Hematopoietic multipotent progenitor cell treated with erythropoietin and hydrocortisone succinate and interleukin-3 and kit ligand, for 15 days (in vitro differentiated cells): ENCODE data around the gene TP53BP2.
A peak's percentile ranks its signal among the peaks of the same experiment; 100 is the strongest.
"Not testable (repeated sequence)": the region's sequence is repeated elsewhere in the genome, so short reads cannot be mapped to it uniquely, and the experiment has no call there.

Experiments used
- DNase-seq: peaks from one replicate; pipeline ENCODE4 v3.0.0-alpha.2; 2015; ENCODE audit warnings: low spot score

The TP53BP2 gene, protein sequence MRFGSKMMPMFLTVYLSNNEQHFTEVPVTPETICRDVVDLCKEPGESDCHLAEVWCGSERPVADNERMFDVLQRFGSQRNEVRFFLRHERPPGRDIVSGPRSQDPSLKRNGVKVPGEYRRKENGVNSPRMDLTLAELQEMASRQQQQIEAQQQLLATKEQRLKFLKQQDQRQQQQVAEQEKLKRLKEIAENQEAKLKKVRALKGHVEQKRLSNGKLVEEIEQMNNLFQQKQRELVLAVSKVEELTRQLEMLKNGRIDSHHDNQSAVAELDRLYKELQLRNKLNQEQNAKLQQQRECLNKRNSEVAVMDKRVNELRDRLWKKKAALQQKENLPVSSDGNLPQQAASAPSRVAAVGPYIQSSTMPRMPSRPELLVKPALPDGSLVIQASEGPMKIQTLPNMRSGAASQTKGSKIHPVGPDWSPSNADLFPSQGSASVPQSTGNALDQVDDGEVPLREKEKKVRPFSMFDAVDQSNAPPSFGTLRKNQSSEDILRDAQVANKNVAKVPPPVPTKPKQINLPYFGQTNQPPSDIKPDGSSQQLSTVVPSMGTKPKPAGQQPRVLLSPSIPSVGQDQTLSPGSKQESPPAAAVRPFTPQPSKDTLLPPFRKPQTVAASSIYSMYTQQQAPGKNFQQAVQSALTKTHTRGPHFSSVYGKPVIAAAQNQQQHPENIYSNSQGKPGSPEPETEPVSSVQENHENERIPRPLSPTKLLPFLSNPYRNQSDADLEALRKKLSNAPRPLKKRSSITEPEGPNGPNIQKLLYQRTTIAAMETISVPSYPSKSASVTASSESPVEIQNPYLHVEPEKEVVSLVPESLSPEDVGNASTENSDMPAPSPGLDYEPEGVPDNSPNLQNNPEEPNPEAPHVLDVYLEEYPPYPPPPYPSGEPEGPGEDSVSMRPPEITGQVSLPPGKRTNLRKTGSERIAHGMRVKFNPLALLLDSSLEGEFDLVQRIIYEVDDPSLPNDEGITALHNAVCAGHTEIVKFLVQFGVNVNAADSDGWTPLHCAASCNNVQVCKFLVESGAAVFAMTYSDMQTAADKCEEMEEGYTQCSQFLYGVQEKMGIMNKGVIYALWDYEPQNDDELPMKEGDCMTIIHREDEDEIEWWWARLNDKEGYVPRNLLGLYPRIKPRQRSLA

DNA sequence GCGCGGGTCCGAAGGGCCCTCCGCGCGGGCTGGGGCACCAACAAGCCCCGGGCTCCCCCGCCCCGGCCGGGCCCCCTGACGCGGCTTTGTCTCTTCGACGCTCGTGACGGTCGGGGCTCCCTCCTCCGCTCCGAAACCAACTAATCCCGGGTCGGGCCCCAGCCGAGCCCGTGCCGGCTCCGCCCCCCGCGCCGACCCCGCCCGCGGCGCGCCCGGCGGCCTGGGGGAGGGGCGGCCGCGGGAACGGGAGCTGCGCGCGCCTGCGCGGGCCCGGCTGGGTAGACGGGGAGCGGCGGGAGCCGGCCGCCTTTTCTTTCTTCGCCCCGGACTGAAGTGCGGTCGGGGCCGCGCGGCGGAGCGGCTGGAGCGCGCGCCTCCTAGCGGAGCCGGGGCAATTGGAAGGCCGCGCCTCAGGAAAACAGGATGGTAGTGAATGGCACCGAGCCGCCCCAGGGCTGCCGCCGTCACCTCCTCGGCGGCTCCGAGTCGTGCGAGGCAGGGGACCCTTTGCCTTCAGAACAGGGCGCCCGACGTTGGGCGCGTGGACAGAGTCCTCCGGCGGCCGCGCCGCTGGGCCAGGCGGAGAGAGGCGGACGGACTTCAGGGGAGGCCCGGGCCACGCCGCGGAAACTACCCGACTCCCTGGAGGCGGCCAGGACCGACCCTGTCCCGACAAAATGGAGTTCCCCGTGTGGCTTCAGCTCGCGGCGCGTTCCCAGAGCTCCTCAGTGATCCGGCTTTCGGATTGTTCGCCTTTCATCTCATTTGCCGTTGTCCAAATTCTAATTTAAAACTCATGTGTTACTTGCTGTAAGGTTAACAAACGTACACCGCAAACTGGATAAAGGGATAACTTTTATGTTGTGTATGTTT is at the start of gene TP53BP2:
TP53BP2 (minus strand) TSS at position 138 of the 873 bp plus-strand sequence. CDS start 267 bp downstream, outside the sequence.
- DNase-seq, result peak; percentile 89

DNA sequence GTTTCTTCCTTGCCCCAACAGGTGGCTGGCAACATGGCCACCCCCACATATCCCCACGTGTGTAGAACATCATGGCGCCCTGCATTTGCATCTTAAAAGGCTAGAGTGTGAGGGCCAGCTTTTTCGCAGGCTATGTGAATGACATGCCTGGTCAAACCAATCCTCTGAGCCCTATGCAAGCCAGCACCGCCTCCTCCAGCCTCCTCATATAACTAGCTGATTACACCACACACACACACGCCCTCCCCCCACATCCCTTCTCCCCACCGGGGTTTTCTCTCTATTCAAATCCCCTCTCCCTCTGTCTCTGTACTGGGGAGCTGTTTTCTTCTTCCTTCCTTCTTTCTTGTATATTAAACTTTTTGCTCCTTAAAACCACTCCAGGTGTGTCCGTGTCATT is 44.7 kb upstream of the TP53BP2 start:
- not testable (repeated sequence) for DNase-seq

DNA sequence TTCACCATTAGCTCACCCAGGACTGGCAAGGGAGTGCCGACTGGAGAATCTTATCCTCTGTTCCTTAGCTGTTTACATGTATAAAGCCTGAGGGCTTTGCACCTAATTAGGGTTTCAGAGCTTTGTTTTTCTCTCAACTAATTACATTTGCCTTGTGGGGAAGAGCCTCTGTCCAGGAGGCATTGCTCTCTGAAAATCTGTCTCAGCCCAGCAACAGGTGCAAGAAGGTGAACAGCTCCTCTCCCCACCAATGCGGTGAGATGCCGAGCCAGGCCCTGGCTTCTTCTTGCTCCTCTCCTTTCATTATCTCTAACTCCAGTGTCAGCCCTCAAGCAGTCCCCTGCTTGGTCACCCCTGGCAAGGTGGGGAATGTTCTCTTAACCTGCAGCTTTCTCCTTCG is 43.6 kb upstream of the TP53BP2 start:
- not testable (repeated sequence) for DNase-seq

DNA sequence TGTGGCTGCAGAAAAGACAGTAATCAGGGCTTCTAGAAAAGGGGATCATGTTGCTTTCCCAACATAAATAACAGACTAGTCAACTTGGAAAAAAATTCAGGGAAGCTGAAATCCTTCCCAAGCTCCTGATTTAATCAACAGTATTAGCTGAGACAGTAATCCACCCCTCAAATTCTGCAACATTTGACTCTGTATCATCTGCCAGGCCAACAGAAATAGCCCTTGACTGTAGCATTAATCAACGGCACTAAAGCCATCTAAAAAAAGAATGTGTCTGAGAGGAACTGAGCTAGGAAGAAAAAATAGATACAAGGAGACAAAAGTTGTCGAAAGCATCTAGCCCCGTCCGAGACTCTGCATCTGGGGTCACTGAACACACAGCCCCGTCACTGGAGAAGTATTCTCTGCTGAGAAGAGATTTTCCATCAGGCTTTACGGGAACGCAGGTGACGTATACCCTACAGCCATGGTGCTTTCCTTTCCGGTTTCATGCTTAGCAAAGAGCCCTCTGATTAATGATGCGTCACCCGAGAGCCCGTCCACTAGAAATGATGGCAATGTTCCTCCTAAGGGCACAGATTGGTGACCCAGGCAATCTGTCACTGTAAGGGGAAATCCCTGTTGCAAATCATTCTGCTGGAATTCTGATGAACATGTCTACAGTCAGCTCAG is 42.1 kb upstream of the TP53BP2 start:
- no peak for DNase-seq

DNA sequence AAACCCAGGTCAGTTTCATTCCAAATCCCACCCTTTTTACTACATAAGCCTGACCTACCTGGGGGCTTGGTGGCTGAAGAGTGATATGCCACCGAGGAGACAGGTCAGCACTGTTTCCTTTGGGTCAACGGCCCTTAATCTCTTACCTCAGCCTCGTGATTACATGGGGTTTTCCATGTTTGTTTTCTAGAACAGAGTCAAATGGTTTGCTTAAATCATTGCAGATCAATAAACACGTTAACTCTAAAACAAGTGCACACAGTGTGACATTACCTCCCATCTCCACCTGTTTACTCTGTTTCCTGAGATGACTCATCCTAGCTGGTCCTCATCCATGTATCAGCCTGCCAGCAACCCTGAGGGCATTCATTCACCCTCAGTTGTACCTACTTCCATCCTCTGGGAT is 40.8 kb upstream of the TP53BP2 start:
- no peak for DNase-seq

DNA sequence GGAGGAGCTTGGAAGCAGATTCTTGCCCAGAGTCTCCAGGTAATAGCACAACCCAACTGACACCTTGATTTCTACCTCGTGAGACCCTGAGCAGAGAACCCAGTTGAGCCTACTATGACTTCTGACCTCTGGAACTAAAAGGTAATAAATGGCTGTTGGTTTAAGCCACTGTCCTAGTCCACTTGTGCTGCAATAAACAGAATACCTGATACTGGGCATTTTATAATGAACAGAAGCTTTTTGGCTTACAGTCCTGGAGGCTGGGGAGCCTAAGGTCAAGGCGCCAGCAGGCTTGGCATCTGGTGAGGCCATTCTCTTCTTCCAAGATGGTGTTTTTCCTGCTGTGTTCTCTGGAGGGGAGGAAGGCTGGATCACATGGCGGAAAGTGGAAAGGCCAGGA is 39.9 kb upstream of the TP53BP2 start:
- DNase-seq, result no peak

DNA sequence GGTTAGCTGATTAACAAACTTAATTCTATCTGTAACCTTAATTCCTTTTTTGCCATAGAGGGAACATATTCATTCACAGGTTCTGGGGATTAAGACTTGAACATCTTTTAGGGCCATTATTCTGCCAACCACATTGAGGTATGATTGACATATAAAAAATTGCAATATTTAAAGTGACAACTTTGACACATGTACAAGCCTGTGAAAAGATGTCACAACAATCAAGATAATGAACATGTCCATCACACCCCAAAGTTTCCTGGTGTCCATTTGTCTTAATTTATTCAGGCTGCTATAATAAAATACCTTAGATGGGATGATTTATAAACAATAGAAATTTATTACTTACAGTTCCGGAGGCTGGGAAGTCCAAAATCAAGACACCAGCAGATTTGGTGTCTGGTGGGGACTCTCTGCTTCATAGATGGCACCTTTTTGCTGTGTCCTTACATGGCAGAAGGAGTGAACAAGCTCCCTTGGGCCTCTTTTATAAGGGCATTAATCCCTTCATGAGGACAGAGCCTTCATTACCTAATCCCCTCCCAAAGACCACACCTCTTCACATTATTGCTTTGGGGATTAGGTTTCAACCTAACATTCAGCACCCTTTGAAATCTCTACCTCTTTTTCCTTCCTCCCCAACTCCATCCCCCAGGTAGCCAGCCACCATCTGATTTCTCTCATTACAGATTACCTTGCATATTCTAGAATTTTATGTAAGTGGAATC is 33.0 kb upstream of the TP53BP2 start:
- DNase-seq, result no peak

DNA sequence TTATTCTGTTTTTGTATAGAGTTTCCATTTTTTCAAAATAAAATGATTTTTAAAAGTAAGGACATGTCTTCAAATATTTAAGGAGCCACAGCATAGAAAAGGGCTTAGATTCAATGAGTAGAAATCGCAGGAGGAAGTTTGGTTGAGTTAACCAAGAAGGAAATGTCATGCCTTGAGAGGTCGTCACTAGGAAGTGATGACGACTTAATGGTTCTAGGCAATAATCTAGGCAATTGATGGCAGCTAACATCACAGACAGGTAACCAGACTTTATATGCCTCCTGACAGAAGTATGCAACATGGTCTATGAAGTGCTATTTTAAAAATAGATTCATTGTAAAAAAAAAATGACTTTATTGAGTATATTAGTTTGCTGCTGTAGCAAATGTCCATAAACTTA is 32.1 kb upstream of the TP53BP2 start:
- DNase-seq, result no peak

DNA sequence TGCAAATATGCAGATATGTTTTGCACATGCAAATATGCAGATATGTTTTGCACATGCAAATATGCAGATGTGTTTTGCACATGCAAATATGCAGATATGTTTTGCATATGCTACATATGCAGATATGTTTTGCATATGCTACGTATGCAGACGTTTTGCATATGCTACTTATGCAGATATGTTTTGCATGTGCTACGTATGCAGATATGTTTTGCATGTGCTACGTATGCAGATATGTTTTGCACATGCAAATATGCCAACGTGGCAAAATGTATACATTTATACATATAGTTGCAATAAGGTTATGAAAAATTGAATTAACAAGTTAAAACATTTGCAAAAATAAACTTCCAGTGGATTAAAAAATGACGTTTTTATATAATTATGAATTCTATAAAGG is 30.8 kb upstream of the TP53BP2 start:
- DNase-seq, result no peak

DNA sequence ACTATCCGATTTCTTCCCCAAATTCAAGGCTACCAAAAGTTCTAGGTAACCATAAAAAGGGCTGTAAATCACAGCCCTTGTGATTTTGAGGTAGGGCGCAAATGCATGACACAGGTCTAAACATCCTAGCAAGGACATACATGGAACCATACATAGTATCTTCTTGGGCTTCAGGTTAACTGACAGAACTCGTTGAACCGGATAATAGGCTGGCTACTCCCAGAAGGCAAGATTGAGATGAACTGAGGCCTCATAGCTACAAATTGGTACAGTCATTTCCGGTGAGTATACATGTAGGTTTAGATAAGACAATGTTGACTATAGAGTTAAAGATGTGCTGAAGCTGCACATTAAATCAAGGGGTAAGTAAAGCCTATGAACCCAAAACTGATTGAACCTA is 27.3 kb upstream of the TP53BP2 start:
- DNase-seq, result no peak

DNA sequence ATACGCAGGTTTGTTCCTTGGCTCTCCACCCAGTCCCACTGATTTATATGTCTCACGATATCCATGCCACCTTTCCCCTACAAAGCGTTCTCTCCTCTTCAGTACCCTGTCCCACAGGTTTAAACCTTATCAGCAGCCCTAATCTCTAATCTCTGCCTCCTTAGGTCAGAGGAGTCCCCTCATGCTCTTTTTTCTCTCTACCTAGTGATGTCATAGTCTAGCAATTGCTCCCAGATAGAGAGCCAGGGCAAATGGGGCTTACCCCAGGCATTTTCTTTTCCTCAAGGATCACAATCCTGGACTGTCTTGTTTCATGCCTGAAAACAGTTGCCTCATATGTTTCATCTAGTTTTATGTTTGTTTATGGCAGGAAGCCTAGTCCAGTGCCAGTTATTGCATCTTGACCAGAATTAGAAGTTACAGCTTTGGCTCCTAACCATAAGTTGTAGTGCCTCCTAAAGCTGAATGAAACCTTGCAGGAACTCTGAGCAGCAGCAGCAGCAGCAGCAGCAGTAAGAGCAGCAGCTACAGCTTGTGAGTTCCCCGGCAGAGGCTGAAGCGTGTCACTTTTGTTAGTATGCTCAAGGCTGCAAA is 26.7 kb upstream of the TP53BP2 start:
- DNase-seq, result no peak

DNA sequence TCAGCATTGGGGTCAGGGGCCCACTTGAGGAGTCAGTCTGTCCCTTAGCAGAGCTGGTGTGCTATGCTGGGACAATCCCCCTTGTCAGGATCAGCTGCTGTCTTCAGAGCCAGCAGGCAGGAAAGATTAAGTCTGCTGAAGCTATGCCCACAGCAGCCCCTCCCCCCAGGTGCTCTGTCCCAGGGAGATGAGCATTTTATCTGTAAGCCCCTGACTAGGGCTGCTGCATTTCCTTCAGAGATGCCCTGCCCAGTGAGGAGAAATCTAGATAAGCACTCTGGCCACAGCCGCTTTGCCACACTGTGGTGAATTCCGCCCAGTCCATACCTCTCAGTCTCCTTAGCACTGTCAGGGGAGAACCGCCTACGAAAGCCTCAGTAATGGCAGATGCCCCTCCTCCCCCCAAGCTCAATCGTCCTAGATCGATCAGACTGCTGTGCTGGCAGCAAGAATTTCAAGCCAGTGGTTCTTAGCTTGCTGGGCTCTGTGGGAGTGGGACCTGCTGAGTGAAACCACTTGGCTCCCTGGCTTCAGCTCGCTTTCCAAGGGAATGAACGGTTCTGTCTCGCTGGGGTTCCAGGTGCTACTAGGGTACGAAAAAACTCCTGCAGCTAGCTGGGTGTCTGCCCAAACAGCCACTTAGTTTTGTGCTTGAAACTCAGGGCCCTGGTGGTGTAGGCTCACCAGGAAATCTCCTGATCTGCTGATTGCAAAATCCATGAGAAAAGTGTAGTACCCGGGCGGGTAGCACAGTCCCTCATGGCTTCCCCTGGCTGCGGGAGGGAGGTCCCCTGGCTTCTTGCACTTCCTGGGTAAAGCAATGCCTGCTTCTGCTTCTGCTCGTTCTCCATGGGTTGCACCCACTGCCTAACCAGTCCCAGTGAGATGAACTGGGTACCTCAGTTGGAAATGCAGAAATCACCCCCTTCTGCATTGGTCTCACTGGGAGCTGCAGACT is 25.1 kb upstream of the TP53BP2 start:
- DNase-seq, result peak; percentile 80

DNA sequence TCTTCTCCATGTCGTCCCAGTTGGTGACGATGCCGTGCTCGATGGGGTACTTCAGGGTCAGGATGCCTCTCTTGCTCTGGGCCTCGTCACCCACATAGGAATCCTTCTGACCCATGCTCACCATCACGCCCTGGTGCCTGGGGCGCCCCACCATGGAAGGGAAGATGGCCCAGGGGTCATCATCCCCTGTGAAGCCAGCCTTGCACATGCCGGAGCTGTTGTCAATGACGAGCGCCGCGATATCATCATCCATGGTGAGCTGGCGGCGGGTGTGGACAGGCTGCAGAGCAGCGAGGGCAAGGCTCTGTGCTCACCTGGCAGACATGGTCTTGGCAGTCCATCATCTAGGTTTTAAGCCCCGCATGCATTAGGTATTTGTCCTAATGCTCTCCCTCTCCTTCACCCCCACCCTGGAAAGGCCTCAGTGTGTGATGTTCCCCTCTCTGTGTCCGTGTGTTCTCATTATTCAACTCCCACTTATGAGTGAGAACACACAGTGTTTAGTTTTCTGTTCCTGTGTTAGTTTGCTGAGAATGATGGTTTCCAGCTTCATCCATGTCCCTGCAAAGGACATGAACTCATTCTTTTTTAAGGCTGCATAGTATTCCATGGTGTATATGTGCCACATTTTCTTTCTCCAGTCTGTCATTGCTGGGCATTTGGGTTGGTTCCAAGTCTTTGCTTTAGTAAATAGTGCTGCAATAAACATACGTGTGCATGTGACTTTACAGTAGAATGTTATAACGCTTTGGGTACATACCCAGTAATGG is 19.0 kb upstream of the TP53BP2 start:
- not testable (repeated sequence) for DNase-seq

DNA sequence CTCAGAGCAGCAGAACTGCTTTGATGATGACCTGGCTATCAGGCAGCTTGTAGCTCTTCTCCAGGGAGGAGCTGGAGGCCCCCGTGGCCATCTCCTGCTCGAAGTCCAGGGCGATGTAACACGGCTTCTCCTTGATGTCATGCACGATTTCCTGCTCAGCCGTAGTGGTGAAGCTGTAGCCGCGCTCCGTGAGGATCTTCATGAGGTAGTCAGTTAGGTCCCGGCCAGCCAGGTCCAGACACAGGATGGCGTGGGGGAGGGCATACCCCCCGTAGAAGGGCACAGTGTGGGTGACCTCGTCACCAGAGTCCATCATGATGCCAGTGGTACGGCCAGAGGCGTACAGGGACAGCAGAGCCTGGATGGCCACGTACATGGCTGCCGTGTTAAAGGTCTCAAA is 18.3 kb upstream of the TP53BP2 start:
- no peak for DNase-seq

DNA sequence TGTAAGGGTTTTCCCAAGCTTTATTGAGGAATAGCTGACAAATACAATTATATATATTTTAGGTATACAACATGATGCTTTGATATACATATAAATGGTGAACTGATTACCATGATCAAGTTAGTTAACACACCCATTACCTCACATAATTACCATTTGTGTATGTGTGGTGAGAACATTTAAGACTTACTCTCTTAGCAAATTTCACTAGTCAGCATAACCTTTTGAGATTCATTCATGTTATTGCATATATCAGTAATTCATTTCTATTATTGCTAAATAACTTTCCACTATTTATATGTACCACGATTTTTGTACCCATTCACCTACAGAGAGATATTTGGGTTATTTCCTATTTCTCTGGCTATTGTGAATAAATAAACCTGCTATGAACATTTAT is 16.2 kb upstream of the TP53BP2 start:
- no peak for DNase-seq

DNA sequence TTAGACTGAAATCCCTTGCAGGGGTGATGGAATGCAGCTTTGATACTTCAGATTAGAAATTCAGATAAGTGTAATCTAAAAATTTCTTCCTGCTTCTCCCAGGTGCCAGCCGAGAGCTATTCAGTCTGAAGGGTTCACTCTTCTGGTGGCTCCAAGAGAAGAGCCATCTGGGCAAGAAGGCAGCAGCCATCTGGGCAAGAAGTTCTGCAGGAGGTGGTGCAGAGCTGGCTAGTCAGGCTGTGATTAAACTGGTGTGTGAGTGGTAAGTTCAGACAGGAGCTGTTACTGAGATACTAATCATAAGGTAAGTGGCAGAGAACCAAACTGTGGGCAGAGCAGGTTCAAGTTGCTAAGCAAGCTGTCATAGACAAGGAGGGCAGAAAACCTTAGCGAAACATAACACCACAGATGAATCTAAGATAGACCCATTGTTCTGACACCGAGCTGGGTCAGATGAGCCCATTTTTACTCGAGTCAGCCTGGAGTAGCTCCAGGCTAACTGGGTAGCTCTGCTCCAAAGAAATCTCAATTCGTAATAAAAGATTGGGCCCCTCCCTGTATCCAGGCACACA is 14.4 kb upstream of the TP53BP2 start:
- DNase-seq, result no peak

DNA sequence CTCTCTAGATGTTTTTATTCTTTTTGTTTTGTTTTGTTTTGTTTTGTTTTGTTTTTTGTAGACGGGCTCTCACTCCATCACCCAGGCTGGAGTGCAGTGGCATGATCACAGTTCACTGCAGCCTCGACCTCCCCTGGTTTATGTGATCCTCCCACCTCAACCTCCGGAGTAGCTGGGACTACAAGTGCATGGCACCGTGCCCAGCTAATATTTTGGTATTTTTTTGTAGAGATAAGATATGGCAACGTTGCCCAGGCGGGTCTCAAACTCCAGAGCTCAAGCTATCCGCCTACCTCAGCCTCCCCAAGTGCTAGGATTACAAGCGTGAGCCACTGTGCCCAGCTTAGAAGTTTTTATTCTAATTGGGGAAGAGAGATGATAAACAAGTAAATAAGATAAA is 13.3 kb upstream of the TP53BP2 start:
- DNase-seq, result peak; percentile 54

DNA sequence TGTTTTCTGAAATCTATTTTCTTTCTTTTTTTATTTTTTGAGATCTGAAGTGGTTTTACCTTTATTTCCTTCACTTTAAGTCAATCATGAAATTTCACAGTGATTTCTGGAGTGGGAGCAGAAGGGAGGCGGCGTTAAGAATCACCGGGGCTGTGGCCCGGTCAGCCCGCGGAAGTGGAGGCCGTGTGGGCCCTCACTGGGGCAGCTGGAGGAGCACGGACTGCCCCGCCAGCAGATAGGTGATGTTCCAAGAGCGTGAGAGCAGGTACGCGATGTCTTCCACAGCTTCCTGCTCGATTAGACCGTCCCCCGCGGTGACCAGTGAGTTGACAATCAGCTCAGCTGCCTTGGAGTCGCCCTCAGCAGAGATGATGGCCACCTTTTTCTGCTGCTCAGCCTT is 10.6 kb upstream of the TP53BP2 start:
- no peak for DNase-seq
